ENCODE measurements around the gene MAD1L1.
"Not testable (repeated sequence)": the region's sequence is repeated elsewhere in the genome, so short reads cannot be mapped to it uniquely, and the experiment has no call there.

MAD1L1 gene

DNA sequence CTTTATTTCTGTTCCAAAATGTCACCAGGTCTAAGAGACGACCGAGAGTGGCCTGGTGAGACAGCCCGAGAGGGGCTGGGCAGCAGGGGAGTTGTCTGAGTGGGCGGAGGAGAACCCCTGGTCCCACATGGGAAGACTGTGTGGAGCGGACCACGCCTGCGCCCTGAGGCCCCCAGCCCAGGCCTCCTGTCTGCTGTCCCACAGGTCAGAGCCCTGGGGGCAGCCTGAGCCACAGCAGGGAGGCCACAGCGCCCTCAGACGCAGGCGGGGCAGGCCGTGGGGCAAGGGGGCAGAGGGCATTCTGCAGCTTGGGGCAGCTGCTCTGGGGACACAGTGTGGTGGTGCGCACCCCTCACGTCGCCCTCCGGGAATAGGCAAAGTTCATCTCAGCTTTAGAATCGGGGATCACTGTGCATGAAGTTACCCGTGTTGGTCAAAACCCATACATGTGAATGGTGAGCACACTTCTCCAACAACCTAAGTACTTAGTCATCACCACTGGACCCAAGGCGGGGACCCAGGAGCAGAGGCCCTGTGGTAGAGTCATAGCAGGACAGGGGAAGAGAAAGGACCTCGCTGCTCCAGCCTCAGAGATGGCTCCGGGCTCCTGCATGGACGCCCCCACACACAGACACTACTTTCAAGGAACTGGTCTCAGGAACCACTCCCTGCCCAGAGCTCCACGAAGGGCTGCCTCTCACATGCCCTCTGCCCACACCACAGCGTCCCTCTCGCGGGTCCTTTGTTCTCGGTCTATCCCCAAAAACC lies 348.0 kb downstream of the MAD1L1 start:
- TF ChIP-seq CTCF (IDR thresholded peaks at IDR 0.05; ENCODE audit: borderline replicate concordance, insufficient read depth, low read depth, low read length) = no peak
- no peak overlapping the region for H3K4me3 ChIP-seq (ENCODE audit: low read depth, low read length)

DNA sequence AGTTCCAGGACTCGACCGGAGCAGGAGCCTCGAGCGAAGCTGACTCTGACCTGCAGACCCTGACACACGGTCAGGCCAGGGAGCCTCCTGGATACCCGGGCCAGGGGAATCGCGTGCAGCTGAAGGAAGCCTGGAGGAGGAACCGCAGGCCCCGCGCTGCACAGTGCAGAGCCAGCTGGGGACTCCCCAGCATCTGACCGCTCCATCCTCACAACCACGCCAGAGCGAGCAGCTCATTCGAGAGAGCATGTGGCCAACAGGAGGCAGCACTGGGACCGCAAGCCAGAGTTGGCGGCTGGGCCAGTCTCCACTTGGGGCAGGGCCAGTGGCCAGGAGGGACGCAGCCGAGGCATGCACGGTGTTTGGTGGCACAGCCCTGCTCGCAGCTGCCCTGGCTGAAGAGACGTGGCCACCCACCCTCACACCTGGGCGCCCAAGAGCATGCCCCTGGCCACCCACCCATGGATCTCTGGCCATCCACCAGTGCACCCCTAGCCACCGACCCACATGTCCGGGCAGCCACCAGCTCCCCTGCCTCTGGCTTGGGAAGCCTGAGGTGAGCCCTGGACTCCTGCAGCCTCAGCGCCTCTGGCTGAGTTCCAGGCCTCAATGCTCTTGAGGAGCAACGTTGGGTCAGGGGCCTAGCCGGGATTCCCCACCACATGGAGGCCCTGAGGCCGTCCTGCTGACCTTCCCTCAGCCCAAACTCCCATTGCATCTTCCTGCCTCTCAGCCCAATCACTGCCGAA lies 348.7 kb downstream of the MAD1L1 start:
- H3K4me3 ChIP-seq (ENCODE audit: low read depth, low read length) = no peak overlapping the region
- no peak for TF ChIP-seq CTCF (IDR thresholded peaks at IDR 0.05; ENCODE audit: borderline replicate concordance, insufficient read depth, low read depth, low read length)

DNA sequence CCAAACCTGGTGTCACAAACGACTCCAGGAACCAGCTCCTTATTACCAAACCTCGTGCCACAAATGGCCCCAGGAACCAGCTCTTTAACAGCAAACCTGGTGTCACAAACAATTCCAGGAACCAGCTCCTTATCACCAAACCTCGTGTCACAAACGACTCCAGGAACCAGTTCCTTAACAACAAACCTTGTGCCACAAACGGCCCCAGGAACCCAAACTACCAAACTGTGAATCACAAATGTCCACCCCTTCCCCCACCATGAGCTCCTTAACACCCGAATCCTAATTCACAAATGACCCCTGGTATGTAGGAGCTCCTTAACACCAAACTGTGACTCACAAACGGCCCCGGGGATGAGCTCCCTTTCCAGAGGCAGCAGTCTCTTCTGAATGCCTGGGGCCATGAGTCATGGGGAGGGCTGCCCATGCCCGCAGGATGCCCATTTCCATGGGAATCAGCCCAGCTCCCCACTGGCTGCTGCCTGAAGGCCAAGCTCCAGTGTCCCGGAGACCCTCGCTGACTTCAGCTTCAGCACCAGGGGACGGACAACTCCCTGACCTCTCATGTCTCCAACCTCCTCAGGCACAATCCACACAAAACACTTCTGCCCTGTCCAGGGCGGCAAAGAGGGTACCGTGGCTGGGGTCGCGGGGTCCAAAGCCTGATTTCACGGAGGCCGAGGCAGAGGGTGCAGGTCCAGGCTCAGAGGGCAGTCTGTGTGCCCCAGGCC lies 349.5 kb downstream of the MAD1L1 start:
- no peak overlapping the region for H3K4me3 ChIP-seq (ENCODE audit: low read depth, low read length)
- no peak for TF ChIP-seq CTCF (IDR thresholded peaks at IDR 0.05; ENCODE audit: borderline replicate concordance, insufficient read depth, low read depth, low read length)

DNA sequence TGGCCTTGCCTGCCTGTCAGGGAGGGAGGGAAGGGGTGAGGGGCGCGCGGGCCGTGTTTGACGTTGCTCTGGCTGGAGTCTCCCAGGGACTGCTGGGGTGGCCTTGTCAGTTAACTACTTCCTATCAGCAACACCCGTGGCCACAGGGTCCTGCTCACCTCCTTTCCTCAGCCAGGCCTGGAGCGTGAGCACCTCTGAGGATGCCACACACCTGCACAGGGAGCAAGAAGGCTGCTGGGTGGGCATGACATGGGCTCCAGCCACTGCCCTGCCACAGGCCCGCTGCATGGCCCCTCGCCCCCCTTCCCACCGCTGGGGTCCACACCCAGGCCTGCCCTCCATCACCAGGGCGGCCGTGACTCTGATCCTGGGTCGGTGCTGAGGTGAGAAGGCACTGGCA lies 350.3 kb downstream of the MAD1L1 start:
- no peak overlapping the region for H3K4me3 ChIP-seq (ENCODE audit: low read depth, low read length)
- TF ChIP-seq CTCF (IDR thresholded peaks at IDR 0.05; ENCODE audit: borderline replicate concordance, insufficient read depth, low read depth, low read length) = no peak

- no peak overlapping the region for H3K4me3 ChIP-seq (ENCODE audit: low read depth, low read length)
- TF ChIP-seq CTCF (IDR thresholded peaks at IDR 0.05; ENCODE audit: borderline replicate concordance, insufficient read depth, low read depth, low read length) = no peak
These were observed 350.8 kb downstream of the MAD1L1 start for GRCh38 chr7:1881946-1882345.

- not testable (repeated sequence) for H3K4me3 ChIP-seq (ENCODE audit: low read depth, low read length)
These were observed 356.1 kb downstream of the MAD1L1 start for GRCh38 chr7:1876641-1877040.

GRCh38 chr7:1875392-1876199 lies 357.1 kb downstream of the MAD1L1 start:
- H3K4me3 ChIP-seq (ENCODE audit: low read depth, low read length) = not testable (repeated sequence)

DNA sequence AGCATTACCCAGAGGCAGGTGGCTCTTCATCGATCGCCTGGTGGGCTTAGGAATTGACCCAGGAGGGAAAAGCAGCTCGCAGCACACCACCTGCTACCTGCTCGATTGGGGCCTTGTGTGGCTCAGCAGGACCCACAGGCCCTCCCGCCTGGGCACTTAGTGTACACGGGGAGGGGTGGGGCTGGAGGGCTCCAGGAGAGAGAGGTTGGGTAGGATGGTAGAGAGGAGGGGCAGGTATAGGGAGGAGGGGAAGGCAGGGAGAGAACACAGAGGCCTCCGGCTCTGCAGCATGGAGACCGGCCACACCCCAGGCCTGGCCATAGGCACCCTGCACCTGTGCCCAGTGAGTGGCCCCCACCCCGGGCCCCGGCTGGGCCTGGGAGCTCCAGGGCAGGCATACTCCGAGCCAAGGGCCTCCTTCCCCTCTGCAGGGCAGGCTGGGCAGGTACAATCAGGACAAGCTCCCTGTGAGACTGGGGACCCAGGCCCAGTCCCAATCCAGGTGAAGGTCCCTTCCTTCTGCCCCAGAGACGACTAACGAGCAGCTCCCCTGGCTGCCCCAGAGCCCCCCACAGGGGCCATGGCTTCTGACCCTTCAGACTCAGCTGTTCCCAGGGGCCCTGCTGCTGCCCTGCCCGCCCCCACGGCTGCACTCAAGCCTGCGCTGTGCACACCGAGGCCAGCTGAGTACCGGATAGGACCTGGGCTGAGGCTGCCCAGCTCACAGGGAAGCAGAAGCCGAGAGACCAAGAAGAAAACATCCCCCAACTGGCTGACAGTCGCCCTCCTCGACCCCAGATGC lies 358.0 kb downstream of the MAD1L1 start:
- H3K4me3 ChIP-seq (ENCODE audit: low read depth, low read length) = not testable (repeated sequence)
